Measurements from ENCODE around the gene CCDC154. TPM values are rescaled to one million over a fixed set of nuclear protein-coding genes. Genes with fewer than 3 reads are reported as not detected.

The CCDC154 gene
- total RNA-seq, 1 donor from 2014 or later = under 0.01 TPM

- FAIRE-seq (no peak), DNase-seq (ENCODE audit: low read depth) (no peak)
- Histone ChIP-seq H3K4me3 (ENCODE audit: low read depth, low read length) (no peak overlapping the region), H3K27me3 (ENCODE audit: control insufficient read depth, insufficient read depth, low read length) (no peaks in the 10 kb centered on the region), H3K36me3 (ENCODE audit: control insufficient read depth, insufficient read depth, low read length) (no peaks in the 10 kb centered on the region)
- TF ChIP-seq CTCF (IDR thresholded peaks at IDR 0.05; ENCODE audit: insufficient read depth, low read length, severe bottlenecking) = no peak
Observed at GRCh38 chr16:1489077-1489476, 44.7 kb upstream of the CCDC154 start.

GRCh38 chr16:1488619-1489018, 44.3 kb upstream of the CCDC154 start, which contains the start of gene PTX4:
Gene PTX4 (minus strand): TSS chr16:1488944. CDS start chr16:1488909, 35 bp downstream.
- H3K27me3 ChIP-seq (ENCODE audit: control insufficient read depth, insufficient read depth, low read length) = no peaks in the 10 kb centered on the region
- no peak for DNase-seq (ENCODE audit: low read depth)
- no peaks in the 10 kb centered on the region for H3K36me3 ChIP-seq (ENCODE audit: control insufficient read depth, insufficient read depth, low read length)
- TF ChIP-seq CTCF (IDR thresholded peaks at IDR 0.05; ENCODE audit: insufficient read depth, low read length, severe bottlenecking) = no peak
- no peak within 1 kb of the TSS for H3K4me3 ChIP-seq (ENCODE audit: low read depth, low read length)
- FAIRE-seq = no peak

GRCh38 chr16:1488054-1488601, 43.8 kb upstream of the CCDC154 start:
- no peaks in the 10 kb centered on the region for H3K27me3 ChIP-seq (ENCODE audit: control insufficient read depth, insufficient read depth, low read length)
- H3K36me3 ChIP-seq (ENCODE audit: control insufficient read depth, insufficient read depth, low read length) = no peaks in the 10 kb centered on the region
- FAIRE-seq (no peak), DNase-seq (ENCODE audit: low read depth) (no peak)
- no peak for TF ChIP-seq CTCF (IDR thresholded peaks at IDR 0.05; ENCODE audit: insufficient read depth, low read length, severe bottlenecking)
- H3K4me3 ChIP-seq (ENCODE audit: low read depth, low read length) = no peak overlapping the region

- no peak for TF ChIP-seq CTCF (IDR thresholded peaks at IDR 0.05; ENCODE audit: insufficient read depth, low read length, severe bottlenecking)
- FAIRE-seq (no peak), DNase-seq (ENCODE audit: low read depth) (no peak)
- Histone ChIP-seq H3K4me3 (ENCODE audit: low read depth, low read length) (no peak overlapping the region), H3K27me3 (ENCODE audit: control insufficient read depth, insufficient read depth, low read length) (no peaks in the 10 kb centered on the region), H3K36me3 (ENCODE audit: control insufficient read depth, insufficient read depth, low read length) (no peaks in the 10 kb centered on the region)
Observed at GRCh38 chr16:1487395-1488053, 43.2 kb upstream of the CCDC154 start.

GRCh38 chr16:1486551-1487390, 42.4 kb upstream of the CCDC154 start:
- no peak for TF ChIP-seq CTCF (IDR thresholded peaks at IDR 0.05; ENCODE audit: insufficient read depth, low read length, severe bottlenecking)
- no peak for FAIRE-seq
- Histone ChIP-seq H3K4me3 (ENCODE audit: low read depth, low read length) (no peak overlapping the region), H3K27me3 (ENCODE audit: control insufficient read depth, insufficient read depth, low read length) (no peaks in the 10 kb centered on the region), H3K36me3 (ENCODE audit: control insufficient read depth, insufficient read depth, low read length) (no peaks in the 10 kb centered on the region)
- DNase-seq (ENCODE audit: low read depth) = no peak

All from bronchial epithelial cell (primary cell).